Mesenchymal stem cell (in vitro differentiated cells and primary cell): ENCODE measurements around the gene TUBGCP6.
"Not testable (repeated sequence)": the region's sequence is repeated elsewhere in the genome, so short reads cannot be mapped to it uniquely, and the experiment has no call there.

Source experiments
- DNase-seq: peaks from one replicate; pipeline ENCODE4 v3.0.0-alpha.2; 2013
- H2AFZ ChIP-seq: one replicate; pipeline ENCODE4 v1.6.1; 2013; ENCODE audit warnings: low read depth, mild to moderate bottlenecking, control low read depth, inconsistent platforms, low read length, moderate library complexity
- H2AK5ac ChIP-seq: 2 replicates; pipeline ENCODE4 v1.6.1; 2013; ENCODE audit warnings: low read length, moderate library complexity, mild to moderate bottlenecking, inconsistent platforms; ENCODE audit not compliant: severe bottlenecking
- H2BK120ac ChIP-seq: one replicate; pipeline ENCODE4 v1.6.1; 2013; ENCODE audit warnings: low read depth, mild to moderate bottlenecking, inconsistent platforms, low read length, moderate library complexity
- H2BK12ac ChIP-seq, 2 experiments: one replicate each; pipeline ENCODE4 v1.6.1; 2013; ENCODE audit warnings: inconsistent platforms in 2 of 2, low read length in 2 of 2, mild to moderate bottlenecking in 2 of 2, moderate library complexity in 2 of 2, control low read depth in 1 of 2
- H2BK15ac ChIP-seq: one replicate; pipeline ENCODE4 v1.6.1; 2013; ENCODE audit warnings: mild to moderate bottlenecking, low read depth, inconsistent platforms; ENCODE audit not compliant: poor library complexity, severe bottlenecking
- H2BK5ac ChIP-seq: 2 replicates; pipeline ENCODE4 v1.6.1; 2013; ENCODE audit warnings: low read depth, mild to moderate bottlenecking, low read length, control low read depth, inconsistent platforms; ENCODE audit not compliant: poor library complexity, severe bottlenecking
- H3K14ac ChIP-seq, 2 experiments: one replicate each; pipeline ENCODE4 v1.6.1; 2013; ENCODE audit warnings: inconsistent platforms in 2 of 2, low read length in 2 of 2, control low read depth in 1 of 2, mild to moderate bottlenecking in 1 of 2, moderate library complexity in 1 of 2
- H3K18ac ChIP-seq, 2 experiments: one replicate each; pipeline ENCODE4 v1.6.1; 2013; ENCODE audit warnings: inconsistent platforms in 2 of 2, low read length in 2 of 2, control low read depth in 1 of 2, low read depth in 1 of 2, mild to moderate bottlenecking in 1 of 2
- H3K23ac ChIP-seq, 2 experiments: one replicate each; pipeline ENCODE4 v1.6.1; 2013; ENCODE audit warnings: inconsistent platforms in 2 of 2, low read length in 2 of 2, mild to moderate bottlenecking in 2 of 2, moderate library complexity in 2 of 2, control low read depth in 1 of 2
- H3K27ac ChIP-seq: 2 replicates; pipeline ENCODE4 v1.5.1; 2013; ENCODE audit warnings: mild to moderate bottlenecking, moderate library complexity, low read length, control low read depth, inconsistent platforms; ENCODE audit not compliant: poor library complexity, severe bottlenecking
- H3K27me3 ChIP-seq, 2 experiments: 2 replicates each; pipeline versions ENCODE4 v1.6.1 to v1.7.0; 2013; ENCODE audit warnings: low read length in 2 of 2, mild to moderate bottlenecking in 2 of 2, moderate library complexity in 2 of 2, control low read depth in 1 of 2, inconsistent platforms in 1 of 2; ENCODE audit not compliant: control insufficient read depth in 1 of 2, insufficient read depth in 1 of 2
- H3K36me3 ChIP-seq, 2 experiments: 2 replicates each; pipeline versions ENCODE4 v1.6.1 to v1.7.0; 2013; ENCODE audit warnings: low read length in 2 of 2, control low read depth in 1 of 2, inconsistent platforms in 1 of 2, low read depth in 1 of 2, mild to moderate bottlenecking in 1 of 2; ENCODE audit not compliant: insufficient read depth in 2 of 2, control insufficient read depth in 1 of 2
- H3K4ac ChIP-seq, 2 experiments: one replicate each; pipeline ENCODE4 v1.6.1; 2013; ENCODE audit warnings: inconsistent platforms in 2 of 2, low read length in 2 of 2, mild to moderate bottlenecking in 2 of 2, moderate library complexity in 2 of 2, control low read depth in 1 of 2, low read depth in 1 of 2
- H3K4me1 ChIP-seq: 2 replicates; pipeline ENCODE4 v1.6.1; 2013; ENCODE audit warnings: low read depth, low read length, control low read depth; ENCODE audit not compliant: control insufficient read depth, insufficient read depth
- H3K4me2 ChIP-seq: 2 replicates; pipeline ENCODE4 v1.6.1; 2013; ENCODE audit warnings: low read length, mild to moderate bottlenecking, inconsistent platforms; ENCODE audit not compliant: poor library complexity, severe bottlenecking
- H3K4me3 ChIP-seq, 2 experiments: 2 replicates each; pipeline versions ENCODE4 v1.5.1 to v1.7.0; 2013; ENCODE audit warnings: low read length in 2 of 2, mild to moderate bottlenecking in 2 of 2, control low read depth in 1 of 2, low read depth in 1 of 2; ENCODE audit not compliant: insufficient read depth in 1 of 2
- H3K79me1 ChIP-seq: replicated peaks from 2 replicates; pipeline ENCODE4 v1.6.1; 2013; ENCODE audit warnings: mild to moderate bottlenecking, control low read depth, low read length, inconsistent platforms; ENCODE audit not compliant: poor library complexity, severe bottlenecking
- H3K9ac ChIP-seq: 2 replicates; pipeline ENCODE4 v1.7.0; 2013; ENCODE audit warnings: mild to moderate bottlenecking, low read length, moderate library complexity
- H3K9me3 ChIP-seq: 2 replicates; pipeline ENCODE4 v1.7.0; 2013; ENCODE audit warnings: mild to moderate bottlenecking, low read length; ENCODE audit not compliant: control insufficient read depth
- H4K8ac ChIP-seq: one replicate; pipeline ENCODE4 v1.6.1; 2013; ENCODE audit warnings: inconsistent platforms, mild to moderate bottlenecking, low read length, moderate library complexity
- H4K91ac ChIP-seq: one replicate; pipeline ENCODE4 v1.6.1; 2013; ENCODE audit warnings: mild to moderate bottlenecking, low read length, inconsistent platforms
- WGBS: methylation state at CpG from one replicate; pipeline ENCODE4 v1.1.7; 2013; ENCODE audit warnings: mixed read lengths; 5-methylcytosine and 5-hydroxymethylcytosine counted together

TUBGCP6 gene

DNA sequence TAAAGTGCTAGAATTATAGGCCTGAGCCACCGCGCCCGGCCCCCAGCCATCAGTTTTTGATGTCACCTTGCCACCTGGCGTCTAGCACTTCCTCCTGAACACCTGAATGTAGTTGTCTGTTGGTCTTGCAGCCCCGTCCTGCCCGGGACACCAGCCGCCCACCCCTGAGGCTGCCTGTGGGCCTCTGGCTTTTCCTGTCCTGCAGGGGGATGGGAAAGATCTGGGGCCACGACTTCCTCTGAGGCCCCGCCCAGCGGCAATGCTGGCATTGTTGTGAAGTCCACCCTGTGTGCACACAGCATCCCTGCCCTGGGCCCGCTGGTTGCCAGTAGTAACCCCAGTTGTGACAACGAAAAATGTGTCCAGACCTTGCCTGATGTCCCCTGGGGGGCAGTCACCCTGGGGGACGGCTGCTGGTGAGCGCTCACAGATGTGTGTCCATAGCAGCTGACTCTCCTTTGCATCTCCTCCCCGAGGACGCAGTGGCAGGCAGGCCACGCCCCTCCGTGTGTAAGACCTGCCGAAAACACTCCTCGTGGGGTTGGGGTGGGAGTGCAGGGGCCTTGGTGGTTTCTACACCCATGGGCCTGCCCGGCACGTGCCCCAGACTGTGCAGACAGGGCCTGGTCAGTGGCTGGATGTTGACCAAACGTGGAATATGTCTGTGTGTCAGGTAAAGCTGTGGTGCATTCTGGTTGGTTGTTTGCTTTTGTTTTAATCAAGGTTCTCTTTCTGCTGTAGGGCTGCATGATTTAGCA is 37.3 kb downstream of the TUBGCP6 start:
- Histone ChIP-seq H4K91ac (no peak overlapping the region), H3K27me3 (no peaks in the 10 kb centered on the region), H3K4me2 (no peak overlapping the region), H2BK5ac (no peak overlapping the region), H2AFZ (no peak overlapping the region), H2BK15ac (no peak overlapping the region), H2AK5ac (no peak overlapping the region), H3K4ac (no peak overlapping the region), H3K27ac (no peak overlapping the region), H2BK120ac (no peak overlapping the region), H3K4me1 (peaks cover 11% of the 10 kb centered on the region), H3K4me3 (no peak overlapping the region), H4K8ac (no peak overlapping the region), H2BK12ac (no peak overlapping the region), H3K18ac (no peak overlapping the region), H3K23ac (no peak overlapping the region), H3K14ac (no peak overlapping the region), H3K9ac (no peak overlapping the region), H3K36me3 (peaks cover 58 to 67% of the 10 kb centered on the region in 2 experiments), H3K9me3 (no peaks in the 10 kb centered on the region), H3K79me1 (peaks cover 37% of the 10 kb centered on the region)
- WGBS, result 82% methylated on average over 23 of the region's 23 CpGs
- DNase-seq, result no peak

DNA sequence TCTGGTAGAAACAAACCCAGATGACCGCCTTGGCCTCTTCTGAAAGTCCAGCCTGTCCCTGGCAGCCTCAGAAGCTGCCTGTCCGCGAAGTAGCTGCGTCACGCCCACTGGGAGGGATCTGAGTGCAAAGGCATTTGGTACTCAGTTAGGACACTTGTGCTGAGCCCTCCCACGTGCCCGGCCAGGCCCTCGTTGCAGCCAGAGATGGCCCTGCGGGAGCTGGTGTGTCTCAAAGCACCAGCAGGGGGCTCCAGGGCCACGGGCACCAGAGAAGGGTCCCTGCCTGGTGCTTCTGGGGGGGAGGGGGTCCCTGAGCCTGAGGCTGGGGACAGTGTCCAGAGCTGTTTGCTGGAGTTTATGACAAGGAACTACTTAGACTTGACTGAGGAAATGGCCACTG is 38.2 kb downstream of the TUBGCP6 start:
- H3K4me1 ChIP-seq, result peaks cover 18% of the 10 kb centered on the region
- WGBS, result 32% methylated on average over 10 of the region's 10 CpGs
- H4K8ac ChIP-seq, result no peak overlapping the region
- H4K91ac ChIP-seq, result no peak overlapping the region
- no peak overlapping the region for H2AK5ac ChIP-seq
- peaks cover 55 to 59% of the 10 kb centered on the region in 2 experiments for H3K36me3 ChIP-seq
- no peak overlapping the region for H3K4ac ChIP-seq
- H3K9me3 ChIP-seq, result no peaks in the 10 kb centered on the region
- peaks cover 39% of the 10 kb centered on the region for H3K79me1 ChIP-seq
- peak; percentile 80 for DNase-seq
- no peak overlapping the region for H3K9ac ChIP-seq
- H3K14ac ChIP-seq, result peak overlapping the region in 1 of 2 experiments; percentile 12
- no peak overlapping the region for H3K4me2 ChIP-seq
- no peak overlapping the region for H2BK120ac ChIP-seq
- H3K18ac ChIP-seq, result no peak overlapping the region
- H3K23ac ChIP-seq, result no peak overlapping the region
- no peak overlapping the region for H2BK5ac ChIP-seq
- no peak overlapping the region for H2BK15ac ChIP-seq
- H2AFZ ChIP-seq, result no peak overlapping the region
- no peaks in the 10 kb centered on the region for H3K27me3 ChIP-seq
- no peak overlapping the region for H3K4me3 ChIP-seq
- no peak overlapping the region for H2BK12ac ChIP-seq
- no peak overlapping the region for H3K27ac ChIP-seq

DNA sequence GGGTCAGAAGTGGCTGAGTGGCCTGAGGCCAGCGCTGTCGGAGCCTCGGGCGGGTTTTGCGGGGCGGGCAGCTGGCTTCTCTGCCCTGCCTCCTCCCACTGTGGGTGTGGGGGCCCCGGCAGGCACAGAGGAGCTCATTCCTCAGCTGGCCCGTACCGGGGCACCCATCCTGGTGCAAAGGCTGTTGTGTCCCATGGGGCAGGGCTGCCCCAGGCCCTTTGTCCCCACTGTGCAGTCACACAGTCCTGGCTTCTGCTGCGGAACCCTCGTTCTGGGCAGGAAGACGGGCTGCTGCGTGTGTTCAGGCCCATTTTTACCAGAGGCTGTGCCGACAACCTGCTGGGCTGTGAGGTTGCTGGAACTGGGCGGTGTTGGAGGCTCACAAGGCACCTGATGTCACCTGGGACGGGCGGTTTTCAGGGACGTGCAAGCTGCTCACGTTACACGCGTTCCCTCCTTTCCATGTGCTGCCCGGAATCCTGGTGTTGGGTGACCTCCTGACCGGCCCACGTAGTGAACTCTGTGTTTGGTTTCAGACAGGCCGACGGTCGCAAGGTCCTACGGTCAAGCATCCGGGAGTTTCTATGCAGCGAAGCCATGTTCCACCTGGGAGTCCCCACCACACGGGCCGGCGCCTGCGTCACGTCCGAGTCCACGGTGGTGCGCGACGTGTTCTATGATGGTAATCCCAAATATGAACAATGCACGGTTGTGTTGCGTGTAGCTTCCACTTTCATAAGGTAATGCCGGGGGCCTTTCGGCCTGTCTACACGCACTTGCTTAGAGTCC is 38.8 kb downstream of the TUBGCP6 start:
- peak overlapping the region in 1 of 2 experiments; percentile 12 for H3K14ac ChIP-seq
- peaks cover 19% of the 10 kb centered on the region for H3K4me1 ChIP-seq
- H3K9ac ChIP-seq, result no peak overlapping the region
- DNase-seq, result no peak
- H4K8ac ChIP-seq, result peak overlapping the region; percentile 60
- H3K4ac ChIP-seq, result no peak overlapping the region
- no peak overlapping the region for H3K18ac ChIP-seq
- H3K23ac ChIP-seq, result no peak overlapping the region
- WGBS, result 95% methylated on average over 45 of the region's 45 CpGs
- H2BK120ac ChIP-seq, result no peak overlapping the region
- H3K4me2 ChIP-seq, result no peak overlapping the region
- H3K27ac ChIP-seq, result no peak overlapping the region
- no peak overlapping the region for H3K4me3 ChIP-seq
- peaks cover 39% of the 10 kb centered on the region for H3K79me1 ChIP-seq
- H3K9me3 ChIP-seq, result no peaks in the 10 kb centered on the region
- H2AFZ ChIP-seq, result no peak overlapping the region
- H2BK15ac ChIP-seq, result no peak overlapping the region
- no peak overlapping the region for H2BK5ac ChIP-seq
- H3K27me3 ChIP-seq, result no peaks in the 10 kb centered on the region
- H2AK5ac ChIP-seq, result no peak overlapping the region
- H2BK12ac ChIP-seq, result no peak overlapping the region
- H3K36me3 ChIP-seq, result peaks cover 51 to 53% of the 10 kb centered on the region in 2 experiments
- H4K91ac ChIP-seq, result peak overlapping the region; percentile 43

DNA sequence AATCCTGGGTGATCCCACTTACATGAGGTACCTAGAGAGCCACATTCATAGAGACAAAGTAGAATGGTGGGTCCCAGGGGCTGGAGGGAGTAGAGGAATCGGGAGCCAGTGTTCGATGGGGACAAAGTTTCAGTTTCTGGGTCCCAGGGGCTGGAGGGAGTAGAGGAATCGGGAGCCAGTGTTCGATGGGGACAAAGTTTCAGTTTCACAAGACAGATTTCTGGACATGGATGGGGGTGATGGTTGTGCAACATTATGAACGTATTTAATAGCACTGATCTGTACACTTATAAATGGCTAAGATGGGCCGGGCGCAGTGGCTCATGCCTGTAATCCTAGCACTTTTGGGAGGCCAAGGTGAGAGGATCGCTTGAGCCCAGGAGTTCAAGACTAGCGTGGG is 39.8 kb downstream of the TUBGCP6 start:
- not testable (repeated sequence) for H2AK5ac ChIP-seq, H3K9me3 ChIP-seq, H3K4ac ChIP-seq, H3K4me3 ChIP-seq, H2AFZ ChIP-seq, H4K8ac ChIP-seq, H2BK15ac ChIP-seq, H2BK120ac ChIP-seq, H2BK5ac ChIP-seq, H3K23ac ChIP-seq, H4K91ac ChIP-seq, H3K27ac ChIP-seq, H3K9ac ChIP-seq, H3K4me2 ChIP-seq, H3K27me3 ChIP-seq, H3K18ac ChIP-seq, H2BK12ac ChIP-seq, H3K14ac ChIP-seq, DNase-seq
- peaks cover 20% of the 10 kb centered on the region for H3K4me1 ChIP-seq
- peaks cover 41 to 44% of the 10 kb centered on the region in 2 experiments for H3K36me3 ChIP-seq
- peaks cover 33% of the 10 kb centered on the region for H3K79me1 ChIP-seq
- 97% methylated on average over 9 of the region's 9 CpGs for WGBS
